NCI-H524 treated with DMSO at 0.1 percent for 48 hours (cell line): ENCODE data around the gene MGME1.
"Not testable (repeated sequence)": the region's sequence is repeated elsewhere in the genome, so short reads cannot be mapped to it uniquely, and the experiment has no call there.

Experiments
- DNase-seq: peaks from one replicate; lab custom pipeline; 2025; lab: John Stamatoyannopoulos, UW

MGME1 gene

GRCh38 chr20:18020931-18021330, 52.1 kb downstream of the MGME1 start:
- DNase-seq = no peak

DNA sequence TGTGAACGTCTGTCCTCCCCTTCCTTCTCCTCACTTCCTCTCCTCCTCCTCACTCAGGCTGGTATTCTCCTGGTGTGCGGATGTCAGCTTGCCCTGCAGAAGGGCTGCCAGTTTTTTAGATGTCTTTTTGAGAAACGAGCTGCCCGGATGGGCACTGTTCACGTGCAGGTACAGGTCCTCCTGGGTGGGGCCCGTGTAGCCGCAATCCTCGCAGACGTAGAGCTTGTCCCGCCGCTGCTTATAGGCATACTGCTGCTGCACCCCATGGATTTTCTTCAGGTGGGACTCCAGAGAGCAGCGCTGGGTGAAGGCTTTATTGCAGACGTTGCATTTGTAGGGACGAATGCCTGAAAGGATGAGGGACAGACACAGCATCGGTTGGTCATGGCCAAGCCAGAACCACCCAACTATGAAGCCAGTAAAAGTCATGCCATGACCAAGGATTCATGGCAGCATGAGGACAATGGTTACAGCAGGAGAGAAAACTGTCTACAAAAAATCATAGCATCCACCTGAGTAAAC, 55.8 kb downstream of the MGME1 start:
- no peak for DNase-seq

DNA sequence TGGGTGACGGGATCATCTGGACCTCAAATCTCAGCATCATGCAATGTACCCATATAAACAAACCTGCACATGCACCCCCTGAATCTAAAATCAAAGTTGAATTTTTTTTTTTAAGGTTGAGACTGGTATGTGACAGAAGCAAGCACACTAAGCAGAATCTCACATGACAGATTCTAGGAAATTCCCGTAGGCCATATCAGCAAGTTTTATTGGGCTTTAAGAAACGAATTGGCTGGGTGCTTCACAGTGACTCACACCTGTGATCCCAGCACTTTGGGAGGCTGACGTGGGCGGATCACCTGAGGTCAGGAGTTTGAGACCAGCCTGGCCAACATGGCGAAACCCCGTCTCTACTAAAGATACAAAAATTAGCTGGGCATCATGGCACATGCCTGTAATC, 58.2 kb downstream of the MGME1 start:
- DNase-seq = not testable (repeated sequence)

- no peak for DNase-seq
These were observed 61.2 kb downstream of the MGME1 start for GRCh38 chr20:18030020-18030419.

DNA sequence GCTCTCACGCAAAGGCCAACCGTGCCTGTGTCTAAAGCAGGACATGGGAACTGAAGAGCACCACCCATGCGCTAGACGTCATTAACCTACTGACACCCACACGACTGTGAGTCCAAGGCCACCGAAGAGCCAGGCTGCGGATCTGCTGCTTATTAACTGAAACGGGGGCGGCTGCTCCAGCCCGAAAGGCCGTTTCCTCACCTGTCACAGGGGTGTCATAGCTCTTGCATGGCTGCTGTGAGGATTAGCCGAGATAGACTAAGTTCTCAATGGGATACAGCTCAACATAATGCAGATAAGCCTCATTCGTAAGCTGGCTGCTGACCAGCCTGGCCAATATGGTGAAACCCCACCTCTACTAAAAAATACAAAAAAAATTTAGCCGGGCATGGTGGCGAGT, 62.2 kb downstream of the MGME1 start:
- no peak for DNase-seq

DNA sequence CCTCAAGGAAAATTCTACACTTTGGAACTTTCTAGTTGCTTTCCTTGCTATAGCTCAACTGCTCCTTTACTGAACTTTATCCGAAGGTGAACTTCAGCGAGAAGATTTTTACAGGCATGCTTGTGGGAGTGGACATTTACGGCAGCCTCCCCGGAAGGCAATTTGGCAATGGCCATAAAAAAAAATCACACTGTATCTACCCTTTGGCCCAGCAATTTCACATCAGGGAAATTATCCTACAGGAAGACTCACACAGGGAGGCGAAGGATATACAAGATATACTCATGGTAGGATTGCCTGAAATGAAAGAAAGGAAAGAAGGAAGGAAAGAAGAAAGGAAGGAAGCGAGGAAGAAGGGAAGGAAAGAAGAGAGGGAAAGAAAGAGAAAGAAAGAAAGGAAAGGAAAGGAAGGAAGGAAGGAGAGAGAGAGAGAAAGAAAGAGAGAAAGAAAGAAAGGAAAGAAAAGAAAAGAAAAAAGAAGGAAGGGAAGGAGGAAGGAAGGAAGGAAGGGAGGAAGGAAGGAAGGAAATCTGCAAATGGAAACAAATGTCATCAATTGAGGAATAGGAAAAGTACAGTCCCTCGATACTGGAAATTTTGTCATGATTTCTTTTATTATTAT, 63.2 kb downstream of the MGME1 start:
- DNase-seq = no peak

DNA sequence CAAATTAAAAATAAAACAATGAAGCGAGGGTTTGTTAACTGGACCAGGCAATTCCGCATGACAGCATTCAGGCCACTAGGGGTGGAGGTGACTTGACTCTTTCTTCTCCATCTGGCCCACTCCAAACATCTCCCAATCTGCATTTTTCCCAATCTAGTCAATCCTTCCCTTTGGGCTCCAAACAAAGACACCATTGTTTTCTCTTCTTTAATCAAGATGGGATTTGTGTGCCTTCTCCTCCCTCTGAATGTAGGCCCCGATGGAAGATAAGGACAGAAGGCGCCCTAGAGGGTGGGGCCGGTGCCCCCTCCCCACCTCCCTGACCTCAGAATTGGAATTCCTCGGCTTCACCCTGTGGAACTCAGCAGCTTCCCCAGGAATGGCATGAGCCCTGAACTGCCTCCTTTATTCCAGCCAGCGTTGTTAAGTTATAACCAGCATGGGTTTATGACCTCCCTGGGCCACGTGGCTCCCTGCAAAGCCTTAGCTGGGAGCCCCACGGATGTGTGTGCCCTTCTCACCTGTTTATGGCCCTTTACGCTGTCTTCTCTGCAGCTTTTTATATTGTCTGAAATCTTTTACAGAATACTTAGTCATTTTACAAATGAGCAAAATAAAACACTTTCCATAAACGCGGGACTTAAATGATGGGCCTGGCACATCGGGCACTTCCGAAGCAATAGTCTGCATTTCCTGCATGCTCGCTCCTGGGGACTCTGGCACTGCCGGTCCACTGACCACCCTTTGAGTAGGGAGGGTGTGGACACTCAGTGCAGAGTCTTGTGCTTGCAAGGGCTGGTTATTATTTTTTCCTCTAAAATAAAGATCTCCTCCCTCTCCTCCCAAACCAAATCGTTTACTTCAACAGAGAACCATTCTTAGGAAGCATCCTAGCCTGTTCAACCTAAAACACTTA, 64.4 kb downstream of the MGME1 start:
- DNase-seq = no peak

- no peak for DNase-seq
These were observed 65.2 kb downstream of the MGME1 start for GRCh38 chr20:18034039-18034438.

DNA sequence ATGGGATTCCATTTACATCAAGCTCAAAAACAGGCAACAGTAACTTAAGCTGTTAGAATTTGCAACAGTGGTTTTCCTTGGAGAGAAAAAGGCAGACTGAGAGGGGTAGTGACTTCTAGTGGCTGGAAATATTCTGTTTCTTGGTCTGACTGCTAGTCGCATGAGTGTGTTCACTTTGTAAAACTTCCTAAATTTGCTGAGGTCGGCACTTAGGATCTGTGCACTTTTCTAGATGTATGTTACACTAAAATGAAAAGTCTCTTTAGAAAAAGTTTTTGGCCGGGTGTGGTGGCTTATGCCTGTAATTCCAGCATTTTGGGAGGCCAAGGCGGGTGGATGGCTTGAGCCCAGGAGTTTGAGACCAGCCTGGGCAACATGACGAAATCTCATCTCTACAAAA, 70.2 kb downstream of the MGME1 start:
- no peak for DNase-seq
